Mesothelial cell of epicardium (in vitro differentiated cells): ENCODE measurements around the gene UNC50. TPM values are rescaled to one million over a fixed set of nuclear protein-coding genes. Genes with fewer than 3 reads are reported as not detected.

Experiments used
- DNase-seq, 2 experiments: peaks; one replicate each; pipeline ENCODE4 v3.0.0; 2021; ENCODE audit warnings: low spot score in 2 of 2; ENCODE audit not compliant: unreplicated experiment in 2 of 2
- H3K27ac Mint-ChIP-seq: 2 replicates; pipeline ENCODE4 v1.8.0; 2021; ENCODE audit warnings: mixed read lengths
- H3K27me3 Mint-ChIP-seq: 2 replicates; pipeline ENCODE4 v1.8.0; 2021; ENCODE audit warnings: low read depth, mixed read lengths
- H3K36me3 Mint-ChIP-seq: 2 replicates; pipeline ENCODE4 v1.8.0; 2021; ENCODE audit warnings: mixed read lengths
- H3K4me1 Mint-ChIP-seq: 2 replicates; pipeline ENCODE4 v1.8.0; 2021; ENCODE audit warnings: mixed read lengths
- H3K4me3 Mint-ChIP-seq: 2 replicates; pipeline ENCODE4 v1.8.0; 2021; ENCODE audit warnings: mild to moderate bottlenecking, moderate library complexity, mixed read lengths
- H3K9me3 Mint-ChIP-seq: 2 replicates; pipeline ENCODE4 v1.8.0; 2021; ENCODE audit warnings: mixed read lengths
- CTCF ChIP-seq: fragments of 200-600 bp; sonication (generic); IDR thresholded peaks from one replicate; pipeline ENCODE4 v1.5.0; 2021; ENCODE audit warnings: antibody characterized with exemption; ENCODE audit not compliant: unreplicated experiment
- total RNA-seq: library from RNA; stranded (reverse); gene quantifications from 3 replicates; pipeline ENCODE4 v1.2.1, GENCODE V29; 2021

UNC50 gene
- total RNA-seq = 43.9 to 45.0 TPM (median 44.6 TPM) in 3 replicates

- peak; percentile 76 to 90 for DNase-seq
- H3K4me1 Mint-ChIP-seq = peaks cover 38% of the 10 kb centered on the region
- no peak for TF ChIP-seq CTCF
- H3K27ac Mint-ChIP-seq = peak within 1 kb of the TSS; percentile 93
- H3K9me3 Mint-ChIP-seq = no peaks in the 10 kb centered on the region
- H3K4me3 Mint-ChIP-seq = peak within 1 kb of the TSS; percentile 76
- no peaks in the 10 kb centered on the region for H3K27me3 Mint-ChIP-seq
- peaks cover 14% of the 10 kb centered on the region for H3K36me3 Mint-ChIP-seq
Measured at GRCh38 chr2:98608116-98608961, at the start of gene UNC50, which contains the start of gene COA5. Gene UNC50 (plus strand): TSS chr2:98608589. CDS start chr2:98609760, 1,171 bp downstream. Gene COA5 (minus strand): TSS chr2:98608512. CDS start chr2:98608405, 107 bp downstream.

DNA sequence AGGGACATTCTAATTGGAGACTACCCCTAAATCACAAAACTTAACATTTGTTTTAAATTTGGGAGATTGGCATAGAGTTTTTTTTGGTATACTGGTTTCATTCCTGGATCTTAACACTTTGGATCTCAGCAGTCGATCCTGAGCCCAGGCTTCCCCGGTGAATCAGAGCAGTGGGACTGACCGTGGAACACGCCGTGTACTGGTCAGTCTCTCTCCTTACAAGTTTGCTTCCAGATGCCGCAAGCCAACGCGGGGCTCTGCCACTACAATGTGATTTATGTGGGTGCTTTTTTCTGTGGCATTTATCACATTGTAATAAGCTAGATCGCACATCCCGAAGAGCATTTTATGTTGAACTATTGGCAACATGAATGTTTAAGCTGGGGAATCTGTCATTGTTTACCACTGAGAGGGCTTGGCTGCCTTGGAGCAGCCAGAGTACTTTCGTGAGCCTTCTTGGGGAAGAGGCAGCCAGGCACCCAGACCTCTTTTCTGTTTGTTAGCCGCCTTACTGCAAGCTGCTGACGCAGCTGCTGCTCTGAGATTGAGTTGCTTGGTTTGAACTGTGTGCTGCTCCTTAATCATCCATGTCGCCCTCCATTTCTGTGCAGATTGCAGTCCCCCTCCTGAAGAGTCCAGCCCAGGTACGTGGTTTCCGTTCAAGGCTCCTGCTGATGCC is 49.4 kb upstream of the UNC50 start:
- Mint-ChIP-seq H3K36me3 (peaks cover 26% of the 10 kb centered on the region), H3K4me1 (peaks cover 4% of the 10 kb centered on the region), H3K27ac (no peak overlapping the region), H3K9me3 (no peaks in the 10 kb centered on the region), H3K27me3 (no peaks in the 10 kb centered on the region), H3K4me3 (no peak overlapping the region)
- TF ChIP-seq CTCF = no peak
- DNase-seq = no peak

GRCh38 chr2:98559581-98559980 is 48.8 kb upstream of the UNC50 start:
- Mint-ChIP-seq H3K27ac (no peak overlapping the region), H3K27me3 (no peaks in the 10 kb centered on the region), H3K4me1 (peaks cover 4% of the 10 kb centered on the region), H3K36me3 (peaks cover 26% of the 10 kb centered on the region), H3K4me3 (no peak overlapping the region), H3K9me3 (no peaks in the 10 kb centered on the region)
- DNase-seq = no peak
- TF ChIP-seq CTCF = no peak

DNA sequence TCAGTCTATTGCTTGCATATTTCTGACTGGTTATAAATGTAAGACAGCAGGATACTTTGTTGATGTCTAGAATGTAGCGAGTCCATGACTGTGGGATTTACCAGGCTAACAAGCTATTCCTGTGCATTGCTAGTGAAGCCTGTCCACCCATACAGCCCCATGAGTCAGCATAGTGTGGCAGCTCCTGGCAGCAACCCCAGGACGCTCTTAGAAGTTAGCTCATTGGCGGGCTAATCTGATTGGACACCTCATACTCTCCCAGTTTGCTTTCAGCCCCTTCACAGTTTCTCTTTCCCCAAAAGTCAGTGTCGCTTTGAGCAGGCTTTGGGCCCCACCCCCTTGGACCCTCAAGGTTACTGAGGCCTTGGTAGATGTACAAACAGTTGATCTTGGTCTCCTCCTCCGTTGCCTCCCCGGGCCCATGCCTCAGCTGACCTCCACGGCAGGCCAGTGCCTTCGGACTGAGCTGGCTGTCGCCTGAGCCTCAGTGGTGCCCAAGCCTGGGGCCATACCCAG is 48.1 kb upstream of the UNC50 start:
- Mint-ChIP-seq H3K4me3 (no peak overlapping the region), H3K27me3 (no peaks in the 10 kb centered on the region), H3K27ac (no peak overlapping the region), H3K9me3 (no peaks in the 10 kb centered on the region), H3K4me1 (peaks cover 4% of the 10 kb centered on the region), H3K36me3 (peaks cover 24% of the 10 kb centered on the region)
- TF ChIP-seq CTCF = no peak
- no peak for DNase-seq

- DNase-seq = no peak
- Mint-ChIP-seq H3K4me3 (no peak overlapping the region), H3K4me1 (peaks cover 4% of the 10 kb centered on the region), H3K27ac (no peak overlapping the region), H3K27me3 (no peaks in the 10 kb centered on the region), H3K36me3 (peaks cover 25% of the 10 kb centered on the region), H3K9me3 (no peaks in the 10 kb centered on the region)
- no peak for TF ChIP-seq CTCF
Measured at GRCh38 chr2:98561018-98561417, 47.4 kb upstream of the UNC50 start.
